Caco-2 (cell line): ENCODE results near the gene PFDN4. TPM values are rescaled to one million over a fixed set of nuclear protein-coding genes. Genes with fewer than 3 reads are reported as not detected.

Source experiments
- BruUV-seq: library from RNA; stranded (reverse); fragments of 400-500 nt; replicated peaks from 2 replicates; lab custom pipeline; 2021; lab: Mats Ljungman, UMichigan
- CTCF ChIA-PET: fragments of 300-600 bp; sonication (Branson Sonifier 250); formaldehyde crosslinking; loops from one replicate; lab custom pipeline; 2022; ENCODE audit warnings: antibody characterized with exemption; lab: Charles Lee
- POLR2A ChIA-PET: fragments of 300-600 bp; sonication (Branson Sonifier 250); formaldehyde crosslinking; loops from one replicate; lab custom pipeline; 2022; ENCODE audit warnings: antibody characterized with exemption; lab: Charles Lee
- DNase-seq, 2 experiments: peaks; one replicate each; pipeline versions ENCODE4 v3.0.0 to v3.0.0-alpha.2; 2020 to 2022
- H3K27me3 ChIP-seq: replicated peaks from 2 replicates; pipeline ENCODE4 v1.6.0; 2011; ENCODE audit warnings: low read length; ENCODE audit not compliant: control insufficient read depth, insufficient read depth
- H3K36me3 ChIP-seq: 2 replicates; pipeline ENCODE4 v1.5.1; 2011; ENCODE audit warnings: low read length; ENCODE audit not compliant: control insufficient read depth, insufficient read depth
- H3K4me1 ChIP-seq: fragments of 250-450 bp; sonication (Bioruptor Pico); 2 replicates; pipeline ENCODE4 v1.5.1; 2020; ENCODE audit warnings: mild to moderate bottlenecking
- H3K4me3 ChIP-seq: 2 replicates; pipeline ENCODE4 v1.5.1; 2011; ENCODE audit warnings: low read depth, mild to moderate bottlenecking, control low read depth, low read length
- H3K9me3 ChIP-seq: fragments of 250-450 bp; sonication (Bioruptor Pico); 2 replicates; pipeline ENCODE4 v1.5.1; 2020; ENCODE audit warnings: mild to moderate bottlenecking, moderate library complexity
- H3K27ac Mint-ChIP-seq: one replicate; pipeline ENCODE4 v1.8.0; 2022; ENCODE audit warnings: mixed read lengths; ENCODE audit not compliant: unreplicated experiment
- H3K27me3 Mint-ChIP-seq: one replicate; pipeline ENCODE4 v1.8.0; 2022; ENCODE audit warnings: mixed read lengths; ENCODE audit not compliant: insufficient read depth, unreplicated experiment
- H3K36me3 Mint-ChIP-seq: one replicate; pipeline ENCODE4 v1.8.0; 2022; ENCODE audit warnings: mild to moderate bottlenecking, mixed read lengths; ENCODE audit not compliant: insufficient read depth, unreplicated experiment
- H3K4me1 Mint-ChIP-seq: one replicate; pipeline ENCODE4 v1.8.0; 2022; ENCODE audit warnings: low read depth, mixed read lengths; ENCODE audit not compliant: unreplicated experiment
- H3K4me3 Mint-ChIP-seq: one replicate; pipeline ENCODE4 v1.8.0; 2022; ENCODE audit warnings: mild to moderate bottlenecking, moderate library complexity, mixed read lengths; ENCODE audit not compliant: unreplicated experiment
- H3K9me3 Mint-ChIP-seq: one replicate; pipeline ENCODE4 v1.8.0; 2022; ENCODE audit warnings: mixed read lengths; ENCODE audit not compliant: unreplicated experiment
- CTCF ChIP-seq, 2 experiments: fragments of 200-600 bp in 1 of 2; IDR thresholded peaks; 1 replicate in 1 of 2; 2 replicates in 1 of 2; pipeline versions ENCODE4 v1.5.1 to v1.8.0; 2011 to 2022; ENCODE audit warnings: antibody characterized with exemption in 1 of 2, control low read depth in 1 of 2, inconsistent platforms in 1 of 2, low read depth in 1 of 2, low read length in 1 of 2, mild to moderate bottlenecking in 1 of 2, moderate library complexity in 1 of 2; ENCODE audit not compliant: insufficient read depth in 1 of 2, severe bottlenecking in 1 of 2, unreplicated experiment in 1 of 2
- intact Hi-C: fragments of 100-400 bp; cut with micrococcal nuclease; formaldehyde crosslinking; loops from one replicate; pipeline ENCODE4 v1.10.0; 2022; ENCODE audit not compliant: unreplicated experiment
- total RNA-seq: library from RNA; stranded (reverse); gene quantifications from 2 replicates; pipeline ENCODE4 v1.2.3, GENCODE V29; 2022

The PFDN4 gene
- total RNA-seq, 1 experiment from 2014 or later, result 86.7 TPM

DNA sequence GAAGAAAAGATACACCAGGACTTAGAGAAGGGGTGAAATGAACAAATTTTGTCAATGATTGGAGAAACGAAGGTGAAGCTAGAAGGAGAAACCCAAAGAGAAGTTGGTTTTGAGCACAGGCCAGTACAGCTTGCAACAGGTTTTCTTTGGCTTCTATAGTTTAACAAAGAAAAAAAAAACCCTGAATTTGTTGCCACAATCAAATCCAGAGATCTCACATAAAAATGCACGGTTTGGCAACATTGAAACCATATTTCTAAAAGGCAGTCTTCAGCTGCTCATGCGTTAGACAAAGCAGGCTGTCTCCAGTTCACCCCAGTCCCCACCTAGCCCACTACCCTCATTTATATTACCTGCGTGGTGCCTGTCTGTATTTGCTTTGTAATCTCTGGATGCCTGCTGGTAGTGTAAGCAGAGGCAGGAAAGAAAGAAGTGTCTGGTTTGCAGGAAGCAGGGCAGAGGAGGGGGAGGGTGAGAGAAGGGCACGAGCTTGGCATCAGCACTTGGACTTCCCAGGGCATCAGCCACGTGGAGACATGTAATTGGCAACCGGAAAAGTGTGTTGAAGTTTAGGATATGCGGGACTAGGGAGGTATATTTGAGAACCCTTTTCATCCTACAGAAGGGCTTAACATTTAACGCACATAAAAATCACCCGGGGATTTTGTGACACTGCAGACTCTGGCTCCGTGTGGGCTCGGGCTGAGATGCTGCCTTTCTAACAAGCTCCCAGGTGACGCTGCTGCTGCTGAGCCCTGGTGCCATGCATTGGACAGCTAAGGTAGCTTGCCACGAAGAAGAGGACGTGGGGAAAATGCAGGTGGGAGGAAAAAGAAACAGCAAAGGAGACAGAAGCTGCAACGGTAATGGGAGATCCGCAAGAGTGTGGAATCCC lies 14.4 kb downstream of the PFDN4 start:
- Histone ChIP-seq H3K27me3 (no peaks in the 10 kb centered on the region), H3K9me3 (no peaks in the 10 kb centered on the region), H3K4me3 (no peak overlapping the region), H3K36me3 (no peaks in the 10 kb centered on the region), H3K4me1 (no peaks in the 10 kb centered on the region)
- H3K36me3 Mint-ChIP-seq, result peaks cover 22% of the 10 kb centered on the region
- POLR2A ChIA-PET, result no interaction called here
- no peak for TF ChIP-seq CTCF (IDR thresholded peaks at IDR 0.05; ENCODE audit: insufficient read depth in 1 of 2, low read depth in 1 of 2, low read length in 1 of 2, severe bottlenecking in 1 of 2, unreplicated experiment in 1 of 2)
- intact Hi-C loops, result no loop called here
- no peak overlapping the region for H3K4me3 Mint-ChIP-seq
- CTCF ChIA-PET, result interaction anchor here (3.0 kb wide), 1 partner anchor 14 kb away, joined by 9 read pairs; the partner anchor contains the start of gene PFDN4
- no peak overlapping the region for H3K27ac Mint-ChIP-seq
- DNase-seq, result no peak
- no peaks in the 10 kb centered on the region for H3K27me3 Mint-ChIP-seq
- no peaks in the 10 kb centered on the region for H3K9me3 Mint-ChIP-seq
- H3K4me1 Mint-ChIP-seq, result no peaks in the 10 kb centered on the region
- BruUV-seq, result no TSS peak

GRCh38 chr20:54223285-54223684 lies 15.4 kb downstream of the PFDN4 start:
- CTCF ChIA-PET, result interaction anchor here (0.6 to 3.0 kb wide), 5 partner anchors 15 to 1731 kb away, joined by 3 to 9 read pairs (median 5); partner anchors contain the start of gene PFDN4

More at GRCh38 chr20:54223285-54223684, 15.4 kb downstream of the PFDN4 start:
- DNase-seq, result no peak
- Histone ChIP-seq H3K4me3 (no peak overlapping the region), H3K36me3 (no peaks in the 10 kb centered on the region), H3K27me3 (no peaks in the 10 kb centered on the region), H3K9me3 (no peaks in the 10 kb centered on the region), H3K4me1 (no peaks in the 10 kb centered on the region)
- POLR2A ChIA-PET, result interaction anchor here (0.6 kb wide), 1 partner anchor 117 kb away, joined by 3 read pairs; no protein-coding TSS in a partner anchor
- no peak for TF ChIP-seq CTCF (IDR thresholded peaks at IDR 0.05; ENCODE audit: insufficient read depth in 1 of 2, low read depth in 1 of 2, low read length in 1 of 2, severe bottlenecking in 1 of 2, unreplicated experiment in 1 of 2)
- no TSS peak for BruUV-seq
- H3K4me3 Mint-ChIP-seq, result no peak overlapping the region
- no peaks in the 10 kb centered on the region for H3K9me3 Mint-ChIP-seq
- H3K27me3 Mint-ChIP-seq, result no peaks in the 10 kb centered on the region
- H3K4me1 Mint-ChIP-seq, result no peaks in the 10 kb centered on the region
- no peak overlapping the region for H3K27ac Mint-ChIP-seq
- intact Hi-C loops, result no loop called here
- peaks cover 16% of the 10 kb centered on the region for H3K36me3 Mint-ChIP-seq
